Measurements from ENCODE around the gene CFAP100. TPM values are rescaled to one million over a fixed set of nuclear protein-coding genes. Genes with fewer than 3 reads are reported as not detected.

The CFAP100 gene
- total and polyA plus RNA-seq, 9 of the 15 experiments (the other 6 are each of a cell fraction or from before 2014, with no cell fraction given): not detected

DNA sequence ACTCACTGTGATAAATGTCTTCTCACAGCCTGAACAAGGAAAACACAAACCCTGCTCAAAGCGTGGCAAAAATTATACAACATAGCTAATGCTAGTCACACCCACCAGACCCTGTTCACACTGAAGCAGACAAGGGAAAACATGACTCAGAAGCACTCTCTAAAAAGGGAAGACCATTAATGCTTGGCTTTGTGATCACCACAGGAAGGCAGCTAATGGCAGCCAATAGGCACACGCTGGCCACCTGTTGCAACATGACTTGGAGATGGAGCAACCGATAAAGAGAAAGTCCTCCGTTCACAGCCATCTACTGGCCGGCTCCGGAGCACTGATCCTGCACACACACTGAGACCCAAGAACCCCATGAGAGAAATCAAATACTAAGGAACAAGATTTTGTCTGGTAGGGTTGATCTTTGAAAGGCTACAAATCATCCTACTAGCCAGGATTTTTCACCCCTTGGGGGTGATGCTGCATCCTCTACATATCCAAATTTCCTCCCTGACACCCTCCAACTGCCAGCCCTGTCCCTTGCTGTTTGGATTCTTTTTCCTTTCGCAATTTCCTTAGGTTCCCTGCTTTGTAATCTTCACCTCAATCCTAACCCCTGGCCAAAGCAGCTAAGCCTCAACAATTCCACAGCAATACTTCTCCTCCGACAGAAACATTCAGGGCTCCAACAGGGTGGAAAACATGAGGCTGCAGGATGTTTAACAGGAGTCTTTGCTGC, 77.7 kb downstream of the CFAP100 start (continued):
- peak in 1 of 3 experiments; percentile 52 for TF ChIP-seq YY1 (IDR thresholded peaks at IDR 0.05; ENCODE audit: borderline replicate concordance in 1 of 3, control insufficient read depth in 1 of 3, extremely low read depth in 1 of 3, insufficient read depth in 3 of 3, insufficient read length in 1 of 3, insufficient replicate concordance in 2 of 3, low read depth in 1 of 3, low read length in 2 of 3)
- no peak for TF ChIP-seq ZNF311 (CRISPR knock-in tag; IDR thresholded peaks at IDR 0.05)
- no peak for TF ChIP-seq ZC3H11A (IDR thresholded peaks at IDR 0.05; ENCODE audit: low read depth, low read length)
- TF ChIP-seq ATF1 (CRISPR knock-in tag; IDR thresholded peaks at IDR 0.05): no peak
- peak; percentile 42; the same call in 1 of the 2 replicates for TF ChIP-seq ATF1 (tag; IDR thresholded peaks at IDR 0.05)
- TF ChIP-seq MCM3 (IDR thresholded peaks at IDR 0.05): no peak
- peak; percentile 39 for TF ChIP-seq FOS (IDR thresholded peaks at IDR 0.05; ENCODE audit: extremely low read depth, insufficient read length)
- TF ChIP-seq CBFB (CRISPR knock-in tag; IDR thresholded peaks at IDR 0.05): no peak
- no peak for TF ChIP-seq GTF2A2 (tag; IDR thresholded peaks at IDR 0.05)
- no peak for TF ChIP-seq PBX2 (CRISPR knock-in tag; IDR thresholded peaks at IDR 0.05; ENCODE audit: low read depth)
- no peak for TF ChIP-seq PBX2 (tag; conservative IDR thresholded peaks at IDR 0.05; ENCODE audit: low read depth)
- TF ChIP-seq, protein P1, sequence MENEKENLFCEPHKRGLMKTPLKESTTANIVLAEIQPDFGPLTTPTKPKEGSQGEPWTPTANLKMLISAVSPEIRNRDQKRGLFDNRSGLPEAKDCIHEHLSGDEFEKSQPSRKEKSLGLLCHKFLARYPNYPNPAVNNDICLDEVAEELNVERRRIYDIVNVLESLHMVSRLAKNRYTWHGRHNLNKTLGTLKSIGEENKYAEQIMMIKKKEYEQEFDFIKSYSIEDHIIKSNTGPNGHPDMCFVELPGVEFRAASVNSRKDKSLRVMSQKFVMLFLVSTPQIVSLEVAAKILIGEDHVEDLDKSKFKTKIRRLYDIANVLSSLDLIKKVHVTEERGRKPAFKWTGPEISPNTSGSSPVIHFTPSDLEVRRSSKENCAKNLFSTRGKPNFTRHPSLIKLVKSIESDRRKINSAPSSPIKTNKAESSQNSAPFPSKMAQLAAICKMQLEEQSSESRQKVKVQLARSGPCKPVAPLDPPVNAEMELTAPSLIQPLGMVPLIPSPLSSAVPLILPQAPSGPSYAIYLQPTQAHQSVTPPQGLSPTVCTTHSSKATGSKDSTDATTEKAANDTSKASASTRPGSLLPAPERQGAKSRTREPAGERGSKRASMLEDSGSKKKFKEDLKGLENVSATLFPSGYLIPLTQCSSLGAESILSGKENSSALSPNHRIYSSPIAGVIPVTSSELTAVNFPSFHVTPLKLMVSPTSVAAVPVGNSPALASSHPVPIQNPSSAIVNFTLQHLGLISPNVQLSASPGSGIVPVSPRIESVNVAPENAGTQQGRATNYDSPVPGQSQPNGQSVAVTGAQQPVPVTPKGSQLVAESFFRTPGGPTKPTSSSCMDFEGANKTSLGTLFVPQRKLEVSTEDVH (IDR thresholded peaks at IDR 0.05; ENCODE audit: low read depth, partially characterized antibody): no peak
- TF ChIP-seq CBFA2T3 (IDR thresholded peaks at IDR 0.05): no peak
- no peak for TF ChIP-seq PCBP2 (IDR thresholded peaks at IDR 0.05; ENCODE audit: low read depth, low read length, poor library complexity, severe bottlenecking)
- TF ChIP-seq, protein P2, sequence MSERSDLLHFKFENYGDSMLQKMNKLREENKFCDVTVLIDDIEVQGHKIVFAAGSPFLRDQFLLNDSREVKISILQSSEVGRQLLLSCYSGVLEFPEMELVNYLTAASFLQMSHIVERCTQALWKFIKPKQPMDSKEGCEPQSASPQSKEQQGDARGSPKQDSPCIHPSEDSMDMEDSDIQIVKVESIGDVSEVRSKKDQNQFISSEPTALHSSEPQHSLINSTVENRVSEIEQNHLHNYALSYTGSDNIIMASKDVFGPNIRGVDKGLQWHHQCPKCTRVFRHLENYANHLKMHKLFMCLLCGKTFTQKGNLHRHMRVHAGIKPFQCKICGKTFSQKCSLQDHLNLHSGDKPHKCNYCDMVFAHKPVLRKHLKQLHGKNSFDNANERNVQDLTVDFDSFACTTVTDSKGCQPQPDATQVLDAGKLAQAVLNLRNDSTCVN (CRISPR knock-in tag; IDR thresholded peaks at IDR 0.05): no peak
- no peak for TF ChIP-seq BRF1 (IDR thresholded peaks at IDR 0.05; ENCODE audit: borderline replicate concordance, extremely low read depth, insufficient read length)
- TF ChIP-seq SMARCA5 (IDR thresholded peaks at IDR 0.05): no peak
- no peak for TF ChIP-seq NR2C1 (IDR thresholded peaks at IDR 0.05)
- no peak for TF ChIP-seq NR2C1 (tag; IDR thresholded peaks at IDR 0.05)
- peak; percentile 80 for TF ChIP-seq SOX6 (IDR thresholded peaks at IDR 0.05)
- TF ChIP-seq MTF1 (CRISPR knock-in tag; IDR thresholded peaks at IDR 0.05; ENCODE audit: borderline replicate concordance): no peak
- no peak for TF ChIP-seq POLR2H (tag; IDR thresholded peaks at IDR 0.05; ENCODE audit: low read depth)
- no peak for TF ChIP-seq ZNF830 (CRISPR knock-in tag; IDR thresholded peaks at IDR 0.05)

All from K562 (cell line).